LNCAP (cell line): ENCODE data around the gene ITGB8.
A peak's percentile ranks its signal among the peaks of the same experiment; 100 is the strongest.

Experiments used
- CTCF ChIP-seq: fragments of 450-650 bp; IDR thresholded peaks from 2 replicates; pipeline ENCODE4 v1.5.1; 2017; ENCODE audit warnings: mild to moderate bottlenecking

ITGB8 gene

GRCh38 chr7:20438248-20438647 is 107.5 kb downstream of the ITGB8 start:
- no peak for TF ChIP-seq CTCF

DNA sequence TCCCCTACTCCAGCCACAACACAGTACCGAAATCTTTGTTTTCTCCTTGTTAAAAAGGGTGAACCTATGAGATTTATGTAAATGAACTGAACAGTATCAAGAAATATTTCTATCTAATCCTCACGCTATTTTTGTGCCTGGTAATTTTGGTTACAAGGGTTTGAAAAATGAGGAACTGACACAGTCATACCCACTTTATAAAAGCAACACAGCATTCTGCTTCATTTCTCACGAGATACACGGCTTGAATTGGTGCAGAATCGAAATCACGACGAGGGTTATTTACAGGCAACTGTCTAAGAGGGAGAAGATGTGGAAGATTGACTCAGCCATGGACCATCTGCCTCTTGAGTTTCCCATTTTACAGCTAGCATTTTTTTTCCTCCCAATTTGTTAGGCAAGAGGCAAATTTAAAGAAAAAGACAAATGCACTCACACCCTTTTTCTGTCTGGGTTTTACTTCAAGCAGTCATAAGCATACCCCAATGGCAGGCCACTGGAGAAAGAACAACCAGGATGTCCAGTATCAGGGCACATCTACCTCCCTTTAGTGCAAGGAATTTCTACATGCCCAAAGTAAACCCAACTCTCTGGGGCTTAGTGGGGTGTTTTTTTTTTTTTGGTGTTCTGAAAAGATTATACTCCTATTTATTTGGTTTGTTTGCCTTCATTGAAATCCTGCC is 108.1 kb downstream of the ITGB8 start:
- TF ChIP-seq CTCF = no peak

GRCh38 chr7:20439416-20440185 is 108.9 kb downstream of the ITGB8 start:
- no peak for TF ChIP-seq CTCF

DNA sequence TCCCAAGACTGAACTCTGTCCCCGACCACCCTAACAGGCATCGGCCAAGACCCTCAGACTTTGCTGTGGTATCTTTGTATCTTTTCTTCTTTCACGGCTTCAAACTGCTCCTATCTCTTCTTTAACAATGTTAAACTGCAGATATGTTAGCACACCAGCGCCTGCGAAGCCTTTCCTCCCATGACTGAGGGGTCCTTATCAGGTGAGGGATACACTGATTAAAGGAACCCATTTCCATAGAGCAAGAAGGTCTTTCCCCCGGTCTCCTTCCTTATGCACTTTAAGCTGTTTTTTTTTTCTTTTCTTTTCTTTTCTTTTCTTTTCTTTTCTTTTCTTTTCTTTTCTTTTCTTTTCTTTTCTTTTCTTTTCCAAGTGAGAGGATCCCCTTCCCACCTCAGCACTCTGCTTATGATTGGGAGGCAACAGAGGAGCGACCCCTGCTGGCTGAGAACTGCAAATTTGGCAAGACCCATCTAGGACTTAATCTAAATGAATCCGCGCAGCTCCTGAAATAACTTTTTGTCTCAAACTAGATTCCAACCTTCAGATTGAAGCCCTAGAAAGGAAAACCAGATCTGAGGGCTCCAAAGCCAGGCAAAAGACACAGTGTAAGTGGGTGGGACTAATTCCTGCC is 109.9 kb downstream of the ITGB8 start:
- TF ChIP-seq CTCF = peak; percentile 64

DNA sequence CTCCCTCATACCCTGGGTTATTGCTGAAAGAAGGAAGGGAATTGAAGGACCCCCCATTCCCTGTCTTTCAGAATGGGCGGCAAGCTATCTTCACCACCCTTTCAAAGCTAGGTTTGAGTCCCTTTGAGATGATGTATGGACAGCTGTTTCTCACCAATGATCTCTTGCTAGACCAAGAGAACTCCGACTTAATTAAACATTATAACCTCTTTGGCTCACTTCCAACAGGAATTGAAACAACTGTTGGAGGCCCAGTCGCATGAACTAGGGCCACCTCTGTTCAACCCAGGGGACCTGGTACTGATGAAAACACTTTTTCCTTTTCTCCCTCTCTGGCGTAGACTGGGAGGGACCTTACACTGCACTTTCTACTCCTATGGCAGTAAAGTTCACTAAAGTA is 110.6 kb downstream of the ITGB8 start:
- no peak for TF ChIP-seq CTCF

DNA sequence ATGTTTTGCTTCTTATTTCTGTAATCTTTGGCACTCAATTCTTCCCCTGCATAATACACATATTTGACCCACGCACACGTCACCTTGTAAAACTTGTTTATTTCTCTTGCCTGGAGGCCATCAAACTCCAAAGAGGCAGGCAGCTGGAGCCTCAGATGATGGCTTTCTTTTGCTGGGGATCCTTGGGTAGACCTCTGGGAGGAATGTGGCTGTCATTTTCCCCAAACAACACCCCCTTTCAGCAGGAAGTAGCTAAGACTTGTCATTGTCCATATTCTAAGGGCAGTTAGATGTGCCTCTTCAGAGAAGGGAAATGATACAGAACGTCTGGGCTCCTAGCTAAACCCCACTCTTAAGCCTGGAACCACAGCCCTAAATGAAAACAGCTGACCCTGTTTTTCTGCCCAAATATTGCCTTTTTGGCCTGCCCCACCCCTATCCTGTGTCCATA is 111.3 kb downstream of the ITGB8 start:
- TF ChIP-seq CTCF = no peak

DNA sequence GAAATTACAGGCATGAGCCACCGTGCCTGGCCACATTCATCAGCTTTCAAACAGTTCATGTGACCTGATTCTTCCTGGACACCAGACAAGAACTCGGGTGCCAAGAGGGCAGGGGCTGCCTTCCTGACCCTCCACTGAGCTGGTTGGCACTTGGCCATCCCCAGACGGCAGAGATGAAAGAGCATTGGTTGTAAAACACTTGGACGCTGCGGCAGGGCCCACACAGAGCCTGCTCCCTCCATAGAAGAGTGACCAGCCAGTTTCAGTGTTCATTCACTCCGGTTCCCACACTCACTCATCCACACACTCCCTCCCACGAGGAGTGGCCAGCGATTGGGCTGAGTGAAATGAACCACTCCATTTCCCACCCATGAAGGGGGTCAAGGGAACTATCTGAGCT is 112.3 kb downstream of the ITGB8 start:
- no peak for TF ChIP-seq CTCF
